ENCODE data around the gene POLR1G. TPM values are rescaled to one million over a fixed set of nuclear protein-coding genes. Genes with fewer than 3 reads are reported as not detected.

The POLR1G gene
- total RNA-seq, 1 experiment from 2014 or later: 51.7 TPM

- DNase-seq (ENCODE audit: low spot score): peak; percentile 74
Measured at GRCh38 chr19:45446295-45446694, 39.9 kb downstream of the POLR1G start.

GRCh38 chr19:45446944-45447343 lies 40.5 kb downstream of the POLR1G start:
- no peak for DNase-seq (ENCODE audit: low spot score)

DNA sequence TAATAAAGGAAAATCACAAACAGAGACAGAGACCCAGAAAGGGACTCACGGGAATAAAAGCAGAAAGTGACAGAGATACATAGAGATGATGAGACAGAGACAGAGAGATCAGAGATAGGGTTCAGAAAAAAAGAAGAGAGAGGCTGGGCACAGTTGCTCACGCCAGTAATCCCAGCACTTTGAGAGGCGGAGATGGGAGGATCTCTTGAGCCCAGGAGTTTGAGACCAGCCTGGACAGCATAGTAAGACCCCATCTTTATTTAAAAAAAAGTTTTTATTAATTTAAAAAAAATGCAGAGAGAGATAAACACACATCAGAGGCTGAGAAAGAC lies 41.9 kb downstream of the POLR1G start:
- DNase-seq (ENCODE audit: low spot score): no peak

GRCh38 chr19:45448887-45449299 lies 42.4 kb downstream of the POLR1G start:
- DNase-seq (ENCODE audit: low spot score): peak; percentile 96

GRCh38 chr19:45450012-45450333 lies 43.5 kb downstream of the POLR1G start:
- no peak for DNase-seq (ENCODE audit: low spot score)

DNA sequence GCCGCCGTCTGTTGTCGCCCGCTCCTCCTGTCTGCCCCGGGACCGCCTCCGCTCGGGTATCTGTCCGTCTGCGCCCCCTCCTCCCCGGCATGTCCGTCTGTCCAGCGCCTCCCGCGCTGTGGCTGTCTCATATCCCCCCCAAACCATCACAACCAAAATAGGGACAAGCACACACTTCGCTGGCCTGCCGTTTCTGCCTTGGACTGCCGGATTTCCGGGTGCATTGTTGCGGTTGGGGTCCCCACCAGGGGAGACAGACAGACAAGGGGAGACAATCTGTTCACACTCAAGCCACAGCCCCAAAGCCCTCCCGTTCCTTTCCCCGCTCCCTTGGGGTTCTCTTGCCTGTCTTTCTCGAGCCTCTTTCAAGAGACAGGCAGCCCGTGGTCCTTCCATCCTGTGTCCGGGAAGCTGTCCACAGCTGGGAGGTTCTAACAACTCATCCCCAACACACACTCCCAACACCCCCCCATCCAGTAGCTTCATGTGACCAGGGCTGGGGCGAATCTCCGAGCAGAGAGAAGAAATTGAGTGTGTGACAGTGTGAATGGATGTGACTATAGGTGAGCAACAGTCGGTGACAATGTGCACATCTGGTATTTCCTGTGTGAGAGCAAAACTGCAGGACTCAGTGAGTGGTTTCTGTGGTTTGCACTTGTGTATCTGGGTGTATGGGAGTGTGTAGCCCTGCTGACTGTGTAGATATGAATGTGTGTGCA lies 44.8 kb downstream of the POLR1G start:
- peak; percentile 80 for DNase-seq (ENCODE audit: low spot score)

DNA sequence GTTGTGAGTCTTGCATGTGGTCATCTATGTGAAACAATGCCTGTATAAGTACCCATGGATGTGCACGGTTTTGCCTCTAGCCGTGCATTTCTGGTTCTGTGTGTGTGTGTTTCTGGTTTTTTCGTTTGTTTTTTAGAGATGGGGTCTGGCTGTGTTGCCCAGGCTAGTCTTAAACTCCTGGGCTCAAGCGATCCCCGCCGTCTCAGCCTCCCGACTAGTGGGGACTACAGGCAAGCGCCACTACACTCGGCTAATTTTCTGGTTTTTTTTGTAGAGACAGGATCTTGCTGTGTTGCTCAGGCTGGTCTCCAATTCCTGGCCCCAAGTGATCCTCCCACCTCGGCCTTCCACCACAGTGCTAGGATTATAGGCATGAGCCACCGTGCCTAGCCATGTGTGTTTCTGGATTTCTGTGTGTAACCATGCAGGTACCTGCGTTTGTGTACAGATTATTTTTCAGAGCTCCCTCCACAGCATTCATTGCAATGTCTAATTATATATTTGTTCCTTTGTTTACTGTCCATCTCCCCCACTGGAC lies 45.5 kb downstream of the POLR1G start:
- no peak for DNase-seq (ENCODE audit: low spot score)

DNA sequence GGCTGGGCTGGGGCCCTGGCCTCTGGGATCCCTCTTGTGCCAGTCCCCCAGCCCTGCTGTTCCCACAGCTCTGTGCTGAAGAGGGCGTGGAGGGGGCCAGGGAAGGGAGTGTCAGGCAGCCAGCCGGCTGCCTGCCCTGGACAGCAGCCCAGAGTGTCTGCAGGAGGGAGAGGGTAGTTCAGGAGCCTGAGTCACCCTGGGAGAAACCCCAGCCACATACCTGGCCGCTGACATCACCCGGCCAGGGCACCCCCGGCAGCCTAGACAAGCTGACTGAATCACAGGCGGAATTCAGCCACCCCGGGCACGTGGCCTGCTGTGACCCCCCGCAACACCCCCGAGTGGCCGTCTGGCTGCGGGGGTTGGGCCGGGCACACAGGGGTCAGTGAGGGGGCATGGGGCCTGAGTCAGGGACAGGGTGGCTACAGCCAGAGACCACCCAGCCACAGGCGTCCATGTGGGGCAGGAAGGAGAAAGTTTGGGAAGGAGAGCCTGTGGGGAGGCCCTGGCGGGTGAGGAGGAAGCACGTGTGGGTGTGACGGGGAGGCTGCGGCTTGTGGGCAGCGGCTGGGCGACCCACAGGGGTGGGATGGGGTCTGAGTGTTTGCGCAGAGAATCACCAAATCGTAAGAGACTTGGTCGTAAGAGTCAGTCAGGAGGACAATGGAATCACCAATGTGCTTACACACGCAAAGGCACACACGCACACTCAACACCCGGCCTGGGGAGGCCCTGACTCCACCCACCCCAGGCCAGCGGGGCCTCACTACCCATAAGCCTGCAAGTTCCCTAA lies 49.5 kb downstream of the POLR1G start:
- peak; percentile 99 for DNase-seq (ENCODE audit: low spot score)

DNA sequence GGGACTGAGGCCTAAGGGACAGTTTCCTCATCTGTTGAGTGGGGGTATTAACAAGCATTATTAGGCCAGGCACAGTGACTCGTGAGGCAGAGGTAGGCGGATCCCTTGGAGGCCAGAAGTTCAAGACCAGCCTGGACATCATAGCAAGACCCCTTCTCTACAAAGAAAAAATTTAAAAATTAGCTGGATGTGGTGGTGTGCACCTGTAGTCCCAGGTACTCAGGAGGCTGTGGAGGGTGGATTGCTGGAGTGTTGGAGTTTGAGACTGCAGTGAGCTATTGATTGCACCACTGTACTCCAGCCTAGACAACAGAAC lies 50.0 kb downstream of the POLR1G start:
- no peak for DNase-seq (ENCODE audit: low spot score)

GRCh38 chr19:45457776-45458175 lies 51.3 kb downstream of the POLR1G start:
- no peak for DNase-seq (ENCODE audit: low spot score)

Small RNA genes lying within 50 kb of the gene (small RNA-seq; reads per million reads assigned to genes)
- gene MIR6088: not detected

Other genes with a start within 250 kb of the POLR1G start
- gene NKPD1, start 245.7 kb upstream of the POLR1G start, total RNA-seq (2014; rRNA removed; shearing (Covaris generic)): 1.4 and 6.7 TPM in 2 replicates
- 34.2 and 51.1 TPM in 2 replicates for gene TRAPPC6A, start 228.4 kb upstream of the POLR1G start, total RNA-seq (2014; rRNA removed; shearing (Covaris generic))
- gene BLOC1S3, start 227.9 kb upstream of the POLR1G start, total RNA-seq (2014; rRNA removed; shearing (Covaris generic)): 13.7 and 21.5 TPM in 2 replicates
- gene EXOC3L2, start 161.2 kb upstream of the POLR1G start, total RNA-seq (2014; rRNA removed; shearing (Covaris generic)): not detected in 2 replicates
- 8.3 and 9.5 TPM in 2 replicates for gene MARK4, start 155.4 kb upstream of the POLR1G start, total RNA-seq (2014; rRNA removed; shearing (Covaris generic))
- gene CKM, start 83.8 kb upstream of the POLR1G start, total RNA-seq (2014; rRNA removed; shearing (Covaris generic)): not detected in 2 replicates
- gene KLC3, start 65.9 kb upstream of the POLR1G start, total RNA-seq (2014; rRNA removed; shearing (Covaris generic)): 0.05 and 0.64 TPM in 2 replicates
- 40.9 and 49.8 TPM in 2 replicates for gene ERCC2, start 36.1 kb upstream of the POLR1G start, total RNA-seq (2014; rRNA removed; shearing (Covaris generic))
- gene PPP1R13L, start 1.6 kb upstream of the POLR1G start, total RNA-seq (2014; rRNA removed; shearing (Covaris generic)): 47.8 and 48.0 TPM in 2 replicates
- 154 and 159 TPM in 2 replicates for gene ERCC1, start 17.3 kb downstream of the POLR1G start, total RNA-seq (2014; rRNA removed; shearing (Covaris generic))
- 218 and 253 TPM in 2 replicates for gene FOSB, start 61.4 kb downstream of the POLR1G start, total RNA-seq (2014; rRNA removed; shearing (Covaris generic))
- 11.4 and 15.4 TPM in 2 replicates for gene RTN2, start 90.4 kb downstream of the POLR1G start, total RNA-seq (2014; rRNA removed; shearing (Covaris generic))
- 9.8 and 15.3 TPM in 2 replicates for gene PPM1N, start 91.8 kb downstream of the POLR1G start, total RNA-seq (2014; rRNA removed; shearing (Covaris generic))
- 443 and 506 TPM in 2 replicates for gene VASP, start 100.8 kb downstream of the POLR1G start, total RNA-seq (2014; rRNA removed; shearing (Covaris generic))
- 20.5 and 23.0 TPM in 2 replicates for gene OPA3, start 178.2 kb downstream of the POLR1G start, total RNA-seq (2014; rRNA removed; shearing (Covaris generic))
- gene GPR4, start 195.6 kb downstream of the POLR1G start, total RNA-seq (2014; rRNA removed; shearing (Covaris generic)): not detected in 2 replicates
- gene EML2, start 232.8 kb downstream of the POLR1G start, total RNA-seq (2014; rRNA removed; shearing (Covaris generic)): 38.2 and 39.5 TPM in 2 replicates

Measured in HT-29 (cell line).